Tibial artery (tissue), 4 donors: ENCODE data around the gene POLA1.

Experiments used
- DNase-seq, 2 donors: peaks; one replicate each; pipeline ENCODE4 v3.0.0-alpha.2; 2019
- H3K27ac ChIP-seq, 2 donors: fragments of 200-600 bp; sonication (generic) in 1 of 2; 1 replicate in 1 of 2; 2 replicates in 1 of 2; pipeline ENCODE4 v1.5.1; 2018 to 2019; ENCODE audit warnings: mild to moderate bottlenecking in 1 of 2
- H3K27me3 ChIP-seq, 2 donors: fragments of 200-600 bp; sonication (generic) in 1 of 2; one replicate each; pipeline versions ENCODE4 v1.5.1 to v1.6.0; 2016 to 2019
- H3K36me3 ChIP-seq, 3 donors: fragments of 200-600 bp; sonication (generic) in 2 of 3; one replicate each; pipeline ENCODE4 v1.5.1; 2016 to 2019; ENCODE audit warnings: mild to moderate bottlenecking in 2 of 3
- H3K4me1 ChIP-seq, 4 donors: fragments of 200-600 bp; sonication (generic) in 2 of 4; 1 replicate in 3 of 4; 2 replicates in 1 of 4; pipeline ENCODE4 v1.5.1; 2016 to 2019
- H3K4me3 ChIP-seq, 2 donors: fragments of 200-600 bp; sonication (generic) in 1 of 2; 1 replicate in 1 of 2; 2 replicates in 1 of 2; pipeline ENCODE4 v1.5.1; 2018 to 2019; ENCODE audit warnings: mild to moderate bottlenecking in 2 of 2
- H3K9me3 ChIP-seq, 3 donors: fragments of 200-600 bp; sonication (generic) in 1 of 3; one replicate each; pipeline ENCODE4 v1.5.1; 2016 to 2019
- intact Hi-C: fragments of 100-400 bp; cut with DNase I; formaldehyde crosslinking; loops from one replicate; pipeline ENCODE4 v1.15.0; 2023; ENCODE audit warnings: low total_unique reads
- TF ChIP-seq, protein P1 (sequence below), 2 experiments: fragments of 200-600 bp in 1 of 2; fragments of 450-650 bp in 1 of 2; IDR thresholded peaks; one replicate each; pipeline ENCODE4 v1.5.1; 2017 to 2019; ENCODE audit warnings: antibody characterized with exemption in 2 of 2, mild to moderate bottlenecking in 1 of 2, moderate library complexity in 1 of 2

POLA1 gene

DNA sequence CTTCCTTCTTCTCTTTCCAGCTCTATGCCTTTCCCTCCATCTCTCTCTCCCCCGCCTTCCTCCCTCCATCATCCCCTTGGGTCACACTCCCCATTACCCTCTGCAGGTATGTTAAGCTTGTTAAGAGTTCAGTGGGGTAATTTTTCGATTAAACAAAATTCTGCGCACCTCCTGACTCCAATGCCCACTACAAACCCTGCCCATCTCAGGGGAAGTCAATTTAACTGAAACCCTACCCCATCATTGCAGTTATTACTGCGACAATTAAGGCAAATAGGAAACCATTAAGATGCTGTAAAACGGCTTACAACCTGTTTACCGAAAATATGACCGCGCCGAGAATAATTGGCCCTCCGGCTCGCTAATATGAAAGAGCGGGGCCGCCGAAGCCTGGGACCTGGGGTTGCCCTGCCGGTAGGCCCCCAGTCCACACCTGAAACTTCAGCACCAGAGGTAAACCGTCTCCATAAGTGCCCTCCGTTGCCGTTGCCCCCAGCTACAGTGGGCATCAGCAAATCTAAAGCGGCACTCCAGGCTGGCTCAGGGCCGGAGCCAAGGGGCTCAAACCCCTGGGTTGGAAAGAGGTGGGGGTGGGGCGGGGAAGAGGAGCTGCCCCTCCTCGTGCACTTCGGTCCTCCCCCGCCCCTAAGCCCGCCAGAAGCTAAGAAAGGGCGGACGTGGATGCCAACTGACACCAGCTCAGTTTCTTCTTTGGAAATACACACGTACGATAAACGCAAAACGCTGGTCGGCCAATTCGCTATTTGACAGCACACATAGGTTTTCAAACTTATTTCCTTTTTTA lies 317.3 kb downstream of the POLA1 start:
- peaks cover 0 to 14% (median 0%) of the 10 kb centered on the region in 3 donors for H3K9me3 ChIP-seq
- TF ChIP-seq, protein P1, sequence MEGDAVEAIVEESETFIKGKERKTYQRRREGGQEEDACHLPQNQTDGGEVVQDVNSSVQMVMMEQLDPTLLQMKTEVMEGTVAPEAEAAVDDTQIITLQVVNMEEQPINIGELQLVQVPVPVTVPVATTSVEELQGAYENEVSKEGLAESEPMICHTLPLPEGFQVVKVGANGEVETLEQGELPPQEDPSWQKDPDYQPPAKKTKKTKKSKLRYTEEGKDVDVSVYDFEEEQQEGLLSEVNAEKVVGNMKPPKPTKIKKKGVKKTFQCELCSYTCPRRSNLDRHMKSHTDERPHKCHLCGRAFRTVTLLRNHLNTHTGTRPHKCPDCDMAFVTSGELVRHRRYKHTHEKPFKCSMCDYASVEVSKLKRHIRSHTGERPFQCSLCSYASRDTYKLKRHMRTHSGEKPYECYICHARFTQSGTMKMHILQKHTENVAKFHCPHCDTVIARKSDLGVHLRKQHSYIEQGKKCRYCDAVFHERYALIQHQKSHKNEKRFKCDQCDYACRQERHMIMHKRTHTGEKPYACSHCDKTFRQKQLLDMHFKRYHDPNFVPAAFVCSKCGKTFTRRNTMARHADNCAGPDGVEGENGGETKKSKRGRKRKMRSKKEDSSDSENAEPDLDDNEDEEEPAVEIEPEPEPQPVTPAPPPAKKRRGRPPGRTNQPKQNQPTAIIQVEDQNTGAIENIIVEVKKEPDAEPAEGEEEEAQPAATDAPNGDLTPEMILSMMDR (IDR thresholded peaks at IDR 0.05) = no peak
- intact Hi-C loops = no loop called here
- H3K27me3 ChIP-seq = peaks cover 0 to 87% of the 10 kb centered on the region in 2 donors
- H3K36me3 ChIP-seq = no peaks in the 10 kb centered on the region
- H3K4me3 ChIP-seq = no peak overlapping the region
- DNase-seq = no peak
- H3K27ac ChIP-seq = no peak overlapping the region
- peaks cover 0 to 28% (median 14%) of the 10 kb centered on the region in 4 donors for H3K4me1 ChIP-seq

DNA sequence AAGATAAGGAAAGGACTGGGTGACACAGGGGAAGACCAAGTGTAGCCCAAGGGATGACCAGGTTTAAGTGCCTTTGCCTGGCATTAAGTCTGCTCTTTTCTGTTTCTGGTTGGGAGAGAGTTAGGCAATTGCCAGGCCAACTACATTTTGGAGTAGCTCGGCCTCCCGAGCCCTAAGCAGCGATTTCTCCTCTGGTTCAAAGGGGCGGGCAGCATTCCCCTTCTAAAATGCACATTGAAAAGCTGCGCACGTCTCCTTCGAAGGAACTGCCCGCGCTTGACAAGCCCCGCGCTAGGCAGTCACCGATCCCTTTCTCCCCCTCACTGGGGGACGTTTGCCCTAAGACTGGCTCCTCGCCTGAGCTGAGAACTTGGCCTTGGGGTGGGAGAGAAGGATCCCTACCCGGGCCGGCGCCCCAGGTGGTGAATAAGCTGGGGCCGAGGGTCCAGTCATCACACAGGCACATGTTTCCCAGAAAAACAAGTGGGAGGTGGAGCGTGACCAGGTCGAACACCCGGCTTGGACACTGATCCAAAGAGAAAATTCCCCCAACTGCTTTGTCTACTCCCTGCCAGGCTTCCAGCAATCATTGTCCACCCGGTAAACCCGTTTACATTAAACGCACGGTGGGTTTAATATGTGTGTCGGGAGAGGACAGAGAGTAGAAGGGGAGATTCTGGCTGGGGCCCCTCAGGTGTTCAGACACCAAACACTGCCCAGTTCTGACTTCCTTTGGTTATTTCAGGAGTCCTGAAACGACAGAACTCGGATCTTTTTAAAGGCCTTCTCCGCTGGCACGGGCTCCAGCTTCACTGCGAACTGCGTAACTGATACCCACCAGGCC lies 318.1 kb downstream of the POLA1 start:
- H3K27ac ChIP-seq = no peak overlapping the region
- H3K4me3 ChIP-seq = no peak overlapping the region
- H3K36me3 ChIP-seq = no peaks in the 10 kb centered on the region
- peaks cover 0 to 25% (median 14%) of the 10 kb centered on the region in 4 donors for H3K4me1 ChIP-seq
- TF ChIP-seq, protein P1 (IDR thresholded peaks at IDR 0.05) = no peak
- H3K9me3 ChIP-seq = peaks cover 0 to 16% (median 0%) of the 10 kb centered on the region in 3 donors
- H3K27me3 ChIP-seq = peaks cover 0 to 87% of the 10 kb centered on the region in 2 donors
- intact Hi-C loops = no loop called here
- no peak for DNase-seq

DNA sequence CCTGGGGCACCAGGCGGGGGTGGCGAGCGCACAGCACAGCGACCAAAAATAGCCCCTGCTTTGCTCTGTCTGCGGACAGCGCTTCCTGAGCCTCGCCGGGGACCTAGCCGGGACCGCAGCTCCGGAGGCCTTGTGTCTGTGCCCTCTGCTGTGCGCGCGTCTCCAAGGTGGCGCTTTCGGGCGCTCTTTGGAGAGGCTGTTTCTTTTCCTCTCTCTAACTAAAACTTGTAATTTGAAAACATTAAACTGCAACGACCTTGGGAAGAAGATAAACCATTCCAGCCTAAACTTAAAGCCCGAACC lies 318.7 kb downstream of the POLA1 start:
- intact Hi-C loops = no loop called here
- Histone ChIP-seq H3K27ac (no peak overlapping the region), H3K36me3 (no peaks in the 10 kb centered on the region), H3K27me3 (peaks cover 0 to 87% of the 10 kb centered on the region in 2 donors), H3K4me3 (peak overlapping the region in 1 of 2 donors; percentile 36), H3K9me3 (peaks cover 0 to 16% (median 0%) of the 10 kb centered on the region in 3 donors), H3K4me1 (peaks cover 0 to 19% (median 9%) of the 10 kb centered on the region in 4 donors)
- TF ChIP-seq, protein P1 (IDR thresholded peaks at IDR 0.05) = no peak
- no peak for DNase-seq

DNA sequence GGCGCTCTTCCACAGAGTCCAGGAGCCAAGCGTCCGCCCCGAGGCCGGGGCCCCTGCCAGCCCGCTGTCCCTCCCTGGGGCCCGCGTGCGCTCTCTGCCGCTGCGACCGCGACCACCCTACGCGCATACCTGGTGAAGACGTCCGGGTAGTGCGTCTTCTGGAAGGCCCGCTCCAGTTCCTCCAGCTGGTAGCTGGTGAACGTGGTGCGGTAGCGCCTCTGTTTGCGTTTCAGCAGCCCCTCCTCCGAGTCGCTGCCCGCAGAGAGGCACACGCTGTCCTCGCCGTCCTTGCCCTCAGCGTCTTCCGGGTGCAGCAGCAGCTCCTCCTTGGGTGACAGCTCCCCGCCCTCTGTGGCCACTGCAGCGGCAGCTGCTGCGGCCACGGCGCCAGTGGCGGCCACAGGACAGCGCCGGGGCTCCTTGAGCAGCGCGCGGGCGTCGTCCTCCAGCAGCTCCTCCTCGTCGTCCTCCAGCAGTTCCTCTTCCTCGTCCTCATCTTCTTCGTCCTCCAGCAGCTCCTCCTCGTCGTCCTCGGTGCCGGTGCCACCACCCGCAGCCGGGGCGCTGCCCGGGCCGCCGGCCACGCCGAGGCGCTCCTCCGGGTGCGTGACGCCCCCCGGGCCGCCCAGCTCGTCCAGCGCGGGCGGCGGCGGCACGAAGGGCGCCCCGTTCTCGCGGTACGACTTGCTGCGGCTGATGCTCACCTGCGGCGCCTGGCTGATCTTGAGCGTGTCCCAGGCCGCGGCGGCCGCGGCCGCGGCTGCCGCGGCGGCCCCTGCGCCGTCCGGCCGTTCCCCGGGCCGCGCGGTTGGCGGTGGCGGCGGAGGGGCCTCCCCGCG lies 319.3 kb downstream of the POLA1 start:
- no peak for DNase-seq
- Histone ChIP-seq H3K36me3 (no peaks in the 10 kb centered on the region), H3K27me3 (peaks cover 0 to 86% of the 10 kb centered on the region in 2 donors), H3K27ac (no peak overlapping the region), H3K4me1 (peaks cover 0 to 23% (median 9%) of the 10 kb centered on the region in 4 donors), H3K9me3 (peaks cover 0 to 16% (median 0%) of the 10 kb centered on the region in 3 donors), H3K4me3 (peak overlapping the region in 1 of 2 donors; percentile 36)
- intact Hi-C loops = no loop called here
- TF ChIP-seq, protein P1 (IDR thresholded peaks at IDR 0.05) = no peak
